Hepatocyte (in vitro differentiated cells): ENCODE data around the gene GLIPR2. TPM values are rescaled to one million over a fixed set of nuclear protein-coding genes. Genes with fewer than 3 reads are reported as not detected.
A peak's percentile ranks its signal among the peaks of the same experiment; 100 is the strongest.

Source experiments
- DNase-seq: peaks from one replicate; pipeline ENCODE4 v3.0.0-alpha.2; 2016; ENCODE audit warnings: low spot score
- H2AFZ ChIP-seq: fragments of 200-600 bp; sonication (generic); 2 replicates; pipeline ENCODE4 v1.6.0; 2016; ENCODE audit warnings: antibody characterized with exemption, mild to moderate bottlenecking
- H3K27ac ChIP-seq: fragments of 200-600 bp; sonication (generic); 2 replicates; pipeline ENCODE4 v1.5.1; 2016; ENCODE audit warnings: mild to moderate bottlenecking
- H3K27me3 ChIP-seq: fragments of 200-600 bp; sonication (generic); 2 replicates; pipeline ENCODE4 v1.6.1; 2016
- H3K36me3 ChIP-seq: fragments of 200-600 bp; sonication (generic); replicated peaks from 2 replicates; pipeline ENCODE4 v1.5.1; 2016; ENCODE audit warnings: low read depth; ENCODE audit not compliant: insufficient read depth
- H3K4me1 ChIP-seq: fragments of 200-600 bp; sonication (generic); 2 replicates; pipeline ENCODE4 v1.5.1; 2016; ENCODE audit warnings: mild to moderate bottlenecking, moderate library complexity; ENCODE audit not compliant: insufficient read depth
- H3K4me2 ChIP-seq: fragments of 200-600 bp; sonication (generic); 2 replicates; pipeline ENCODE4 v1.6.0; 2016
- H3K4me3 ChIP-seq: fragments of 200-600 bp; sonication (generic); 2 replicates; pipeline ENCODE4 v1.5.1; 2016; ENCODE audit warnings: mild to moderate bottlenecking
- H3K79me2 ChIP-seq: fragments of 200-600 bp; sonication (generic); 2 replicates; pipeline ENCODE4 v1.6.0; 2017; ENCODE audit warnings: mild to moderate bottlenecking
- H3K9me2 ChIP-seq: fragments of 200-600 bp; sonication (generic); replicated peaks from 2 replicates; pipeline ENCODE4 v1.6.0; 2017; ENCODE audit warnings: mild to moderate bottlenecking; ENCODE audit not compliant: insufficient read depth
- H3K9me3 ChIP-seq: fragments of 200-600 bp; sonication (generic); 2 replicates; pipeline ENCODE4 v1.5.1; 2016; ENCODE audit warnings: low read depth, mild to moderate bottlenecking
- H4K20me1 ChIP-seq: fragments of 200-600 bp; sonication (generic); 2 replicates; pipeline ENCODE4 v1.6.0; 2016; ENCODE audit warnings: mild to moderate bottlenecking; ENCODE audit not compliant: insufficient read depth, poor library complexity, severe bottlenecking
- EZH2 ChIP-seq: fragments of 200-600 bp; sonication (generic); IDR thresholded peaks from 2 replicates; pipeline ENCODE4 v1.6.1; 2016; ENCODE audit warnings: antibody characterized with exemption, mild to moderate bottlenecking, borderline replicate concordance
- EZH2phosphoT487 ChIP-seq: fragments of 200-600 bp; sonication (generic); IDR thresholded peaks from one replicate; pipeline ENCODE4 v1.6.1; 2018; ENCODE audit warnings: antibody characterized with exemption, mild to moderate bottlenecking, low read depth, moderate library complexity; ENCODE audit not compliant: unreplicated experiment, severe bottlenecking
- WGBS: methylation state at CpG from one replicate; pipeline ENCODE4 v1.1.6; 2016; ENCODE audit warnings: low lambda C conversion rate; ENCODE audit errors: missing lambda C conversion rate; 5-methylcytosine and 5-hydroxymethylcytosine counted together
- polyA plus RNA-seq: library from polyadenylated mRNA; unstranded; fragments of >200 nt; fragmentation: Nextera tagmentation; extraction: Ambion mirVana; gene quantifications from 2 replicates; pipeline ENCODE4 v1.2.1, GENCODE V29; 2016
- total RNA-seq: library from RNA; depleted of rRNA; stranded (reverse); fragments of >200 nt; gene quantifications from 2 replicates; pipeline ENCODE4 v1.2.3, GENCODE V29; 2014
- TF ChIP-seq, protein P1 (sequence below): fragments of 200-600 bp; sonication (generic); IDR thresholded peaks from 2 replicates; pipeline ENCODE4 v1.5.1; 2016; ENCODE audit warnings: antibody characterized with exemption, mild to moderate bottlenecking; ENCODE audit not compliant: poor library complexity

Gene GLIPR2
- total and polyA plus RNA-seq, 2 experiments from 2014 or later = 12.6 to 14.1 TPM

DNA sequence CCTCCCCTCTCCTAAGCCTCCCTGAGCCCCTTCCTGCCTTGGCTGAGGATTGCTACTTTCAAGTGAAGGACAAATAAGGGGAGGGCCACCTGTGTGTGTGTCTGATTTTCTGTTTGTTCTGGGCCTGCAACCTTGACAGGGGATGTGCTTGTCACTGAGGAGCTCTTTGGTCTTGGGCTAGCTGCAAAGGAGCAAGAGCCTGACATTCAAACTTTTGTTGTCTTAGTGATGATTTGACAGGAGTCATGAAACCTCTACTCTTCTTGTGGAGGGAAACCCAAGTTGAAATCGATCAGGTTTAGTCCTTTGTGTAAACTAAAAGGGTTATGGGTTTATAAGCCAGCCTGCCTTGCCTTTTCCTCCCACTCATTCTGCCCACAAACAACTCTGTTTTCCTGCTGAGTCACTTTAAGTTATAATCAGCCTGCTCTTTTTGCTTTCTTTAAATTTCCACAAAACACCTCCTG, 71.0 kb downstream of the GLIPR2 start:
- H2AFZ ChIP-seq = no peak overlapping the region
- no peak for TF ChIP-seq EZH2
- TF ChIP-seq EZH2phosphoT487 = no peak
- TF ChIP-seq, protein P1, sequence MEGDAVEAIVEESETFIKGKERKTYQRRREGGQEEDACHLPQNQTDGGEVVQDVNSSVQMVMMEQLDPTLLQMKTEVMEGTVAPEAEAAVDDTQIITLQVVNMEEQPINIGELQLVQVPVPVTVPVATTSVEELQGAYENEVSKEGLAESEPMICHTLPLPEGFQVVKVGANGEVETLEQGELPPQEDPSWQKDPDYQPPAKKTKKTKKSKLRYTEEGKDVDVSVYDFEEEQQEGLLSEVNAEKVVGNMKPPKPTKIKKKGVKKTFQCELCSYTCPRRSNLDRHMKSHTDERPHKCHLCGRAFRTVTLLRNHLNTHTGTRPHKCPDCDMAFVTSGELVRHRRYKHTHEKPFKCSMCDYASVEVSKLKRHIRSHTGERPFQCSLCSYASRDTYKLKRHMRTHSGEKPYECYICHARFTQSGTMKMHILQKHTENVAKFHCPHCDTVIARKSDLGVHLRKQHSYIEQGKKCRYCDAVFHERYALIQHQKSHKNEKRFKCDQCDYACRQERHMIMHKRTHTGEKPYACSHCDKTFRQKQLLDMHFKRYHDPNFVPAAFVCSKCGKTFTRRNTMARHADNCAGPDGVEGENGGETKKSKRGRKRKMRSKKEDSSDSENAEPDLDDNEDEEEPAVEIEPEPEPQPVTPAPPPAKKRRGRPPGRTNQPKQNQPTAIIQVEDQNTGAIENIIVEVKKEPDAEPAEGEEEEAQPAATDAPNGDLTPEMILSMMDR = no peak
- H3K9me2 ChIP-seq = no peaks in the 10 kb centered on the region
- peaks cover 70% of the 10 kb centered on the region for H4K20me1 ChIP-seq
- peaks cover 7% of the 10 kb centered on the region for H3K4me1 ChIP-seq
- no peaks in the 10 kb centered on the region for H3K27me3 ChIP-seq
- H3K9me3 ChIP-seq = no peaks in the 10 kb centered on the region
- H3K4me3 ChIP-seq = no peak overlapping the region
- 74% methylated on average over 1 of the region's 1 CpG for WGBS
- peak overlapping the region; percentile 6 for H3K27ac ChIP-seq
- H3K4me2 ChIP-seq = no peak overlapping the region
- peaks cover 80% of the 10 kb centered on the region for H3K79me2 ChIP-seq
- H3K36me3 ChIP-seq = no peaks in the 10 kb centered on the region
- no peak for DNase-seq

DNA sequence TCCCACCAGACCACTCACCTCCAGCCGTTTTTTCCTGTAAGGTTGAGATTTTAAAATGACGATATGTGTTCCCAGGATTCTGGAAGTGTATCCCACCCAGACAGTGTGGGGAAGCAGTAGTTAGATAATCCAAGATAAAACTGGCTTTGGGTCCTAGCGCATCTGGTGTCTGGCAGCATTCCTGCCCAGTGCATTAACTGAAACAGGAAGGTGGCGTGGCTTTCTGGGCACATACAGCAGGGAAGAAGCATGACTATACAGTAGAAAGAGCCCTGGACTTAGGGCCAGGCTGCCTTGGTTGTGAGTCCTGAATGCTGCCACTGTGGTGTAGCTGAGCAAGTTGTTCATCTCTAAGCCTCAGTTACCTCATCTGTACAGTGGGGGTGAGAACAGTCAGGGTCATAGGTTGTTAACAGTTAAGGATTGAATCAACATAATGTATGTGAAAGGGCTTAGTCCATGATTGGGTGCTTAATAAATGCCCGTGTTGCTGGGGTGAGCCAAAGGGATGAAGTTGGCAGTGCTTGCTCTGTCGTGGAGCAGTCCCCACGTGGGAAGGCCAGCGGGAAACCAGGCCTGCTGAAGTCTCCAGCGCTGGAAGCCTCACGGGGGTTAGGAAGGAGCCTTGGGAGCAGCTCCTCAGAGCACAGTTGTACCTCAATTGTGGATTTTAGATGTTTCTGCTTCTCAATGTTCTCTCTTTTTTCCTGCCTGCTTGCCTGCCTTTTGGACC, 72.2 kb downstream of the GLIPR2 start:
- H3K4me1 ChIP-seq = peaks cover 7% of the 10 kb centered on the region
- no peaks in the 10 kb centered on the region for H3K36me3 ChIP-seq
- H3K4me3 ChIP-seq = no peak overlapping the region
- peaks cover 70% of the 10 kb centered on the region for H3K79me2 ChIP-seq
- no peaks in the 10 kb centered on the region for H3K9me2 ChIP-seq
- H4K20me1 ChIP-seq = peaks cover 74% of the 10 kb centered on the region
- H3K27ac ChIP-seq = peak overlapping the region; percentile 7
- H2AFZ ChIP-seq = no peak overlapping the region
- TF ChIP-seq EZH2 (no peak), EZH2phosphoT487 (no peak)
- TF ChIP-seq, protein P1 = no peak
- DNase-seq = no peak
- H3K9me3 ChIP-seq = no peaks in the 10 kb centered on the region
- WGBS = 84% methylated on average over 10 of the region's 10 CpGs
- no peak overlapping the region for H3K4me2 ChIP-seq
- H3K27me3 ChIP-seq = no peaks in the 10 kb centered on the region

DNA sequence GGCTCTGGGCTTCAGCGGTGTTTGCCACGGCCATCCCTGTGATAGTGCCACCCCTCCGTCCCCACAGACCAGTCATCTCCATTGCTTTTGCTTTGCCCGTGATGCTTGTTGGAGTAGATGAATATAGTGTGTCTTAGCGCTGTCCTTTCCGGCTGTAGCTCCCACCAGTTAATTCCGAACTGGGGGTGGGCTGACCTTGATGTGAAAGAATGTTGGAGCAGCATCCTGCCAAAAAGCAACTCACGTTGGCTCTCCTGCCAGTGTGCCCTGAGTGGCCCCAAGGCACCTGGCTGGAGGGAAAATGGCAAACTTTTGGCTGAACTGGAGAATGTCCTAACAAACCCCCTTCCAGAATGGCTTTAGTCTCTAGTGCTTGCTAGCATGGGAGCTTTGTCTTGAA, 74.2 kb downstream of the GLIPR2 start:
- Histone ChIP-seq H3K9me3 (no peaks in the 10 kb centered on the region), H4K20me1 (peaks cover 74% of the 10 kb centered on the region), H3K4me1 (peaks cover 7% of the 10 kb centered on the region), H3K27ac (no peak overlapping the region), H3K79me2 (peaks cover 55% of the 10 kb centered on the region), H3K4me2 (no peak overlapping the region), H2AFZ (no peak overlapping the region), H3K27me3 (no peaks in the 10 kb centered on the region), H3K36me3 (no peaks in the 10 kb centered on the region), H3K4me3 (no peak overlapping the region), H3K9me2 (no peaks in the 10 kb centered on the region)
- TF ChIP-seq EZH2 = no peak
- TF ChIP-seq, protein P1 = no peak
- TF ChIP-seq EZH2phosphoT487 = no peak
- no peak for DNase-seq
- WGBS = 94% methylated on average over 8 of the region's 8 CpGs
